HCT116 (cell line): ENCODE data around the gene GOLGA3. TPM values are rescaled to one million over a fixed set of nuclear protein-coding genes. Genes with fewer than 3 reads are reported as not detected.

Experiments
- ATAC-seq: fragments of 200-7000 bp; cut with Tn5 transposase; 2 replicates; pipeline ENCODE4 v1.9.1; 2020; ENCODE audit warnings: mild to moderate bottlenecking, moderate library complexity
- BruUV-seq: library from RNA; stranded (reverse); fragments of 400-500 nt; replicated peaks from 2 replicates; lab custom pipeline; 2021; lab: Mats Ljungman, UMichigan
- CTCF ChIA-PET: fragments of 300-600 bp; sonication (Branson Sonifier 250); formaldehyde crosslinking; loops from one replicate; lab custom pipeline; 2021; ENCODE audit warnings: antibody characterized with exemption; lab: Charles Lee
- POLR2A ChIA-PET: fragments of 300-600, 350-600 bp; sonication (Branson Sonifier 250); formaldehyde crosslinking; loops from one replicate; lab custom pipeline; 2021; ENCODE audit warnings: antibody characterized with exemption; lab: Charles Lee
- RAD21 ChIA-PET, 2 experiments: fragments of 300-600 bp; sonication (Branson Sonifier 250); formaldehyde crosslinking; loops; one replicate each; lab custom pipeline; 2023; ENCODE audit warnings: low total read pairs in 2 of 2; ENCODE audit not compliant: uncharacterized antibody in 2 of 2, unreplicated experiment in 2 of 2, low non-redundant PET in 1 of 2; lab: Charles Lee
- DNase-seq: peaks from one replicate; pipeline ENCODE4 v3.0.0-alpha.2; 2010; ENCODE audit warnings: low read depth, low spot score
- H2AFZ ChIP-seq: fragments of 200-600 bp; shearing (Covaris generic), sonication (generic); 2 replicates; pipeline ENCODE4 v1.6.1; 2017; ENCODE audit warnings: low read depth, mixed run types, mixed read lengths, antibody characterized with exemption, low read length; ENCODE audit not compliant: poor library complexity, severe bottlenecking
- H3K27ac ChIP-seq: 2 replicates; pipeline ENCODE4 v1.5.1; 2012; ENCODE audit warnings: low read depth, low read length
- H3K27me3 ChIP-seq: fragments of 200-600 bp; sonication (generic); 2 replicates; pipeline ENCODE4 v1.6.1; 2016; ENCODE audit warnings: mixed run types, low read length, mixed read lengths; ENCODE audit not compliant: insufficient read depth
- H3K36me3 ChIP-seq, 2 experiments: fragments of 200-500 bp in 1 of 2; fragments of 200-600 bp in 1 of 2; sonication (Bioruptor generic) in 1 of 2; sonication (generic) in 1 of 2; 2 replicates each; pipeline versions ENCODE4 v1.5.1 to v1.6.1; 2014 to 2016; ENCODE audit warnings: low read length in 2 of 2, inconsistent platforms in 1 of 2, mixed read lengths in 1 of 2, mixed run types in 1 of 2; ENCODE audit not compliant: insufficient read depth in 2 of 2, control insufficient read depth in 1 of 2
- H3K4me1 ChIP-seq, 2 experiments: fragments of 200-600 bp in 1 of 2; sonication (generic) in 1 of 2; 2 replicates each; pipeline versions ENCODE4 v1.5.1 to v1.6.1; 2012 to 2017; ENCODE audit warnings: low read length in 2 of 2, inconsistent platforms in 1 of 2, mild to moderate bottlenecking in 1 of 2, mixed read lengths in 1 of 2, mixed run types in 1 of 2, moderate library complexity in 1 of 2; ENCODE audit not compliant: insufficient read depth in 2 of 2, control insufficient read depth in 1 of 2
- H3K4me2 ChIP-seq: fragments of 200-600 bp; sonication (generic); 2 replicates; pipeline ENCODE4 v1.6.1; 2017; ENCODE audit warnings: mixed run types, low read length, mixed read lengths
- H3K4me3 ChIP-seq, 2 experiments: fragments of 200-600 bp in 1 of 2; sonication (generic) in 1 of 2; replicated peaks in 1 of 2; 2 replicates each; pipeline ENCODE4 v1.5.1; 2011 to 2016; ENCODE audit warnings: low read length in 2 of 2, control low read depth in 1 of 2, low read depth in 1 of 2, mild to moderate bottlenecking in 1 of 2, mixed read lengths in 1 of 2, mixed run types in 1 of 2
- H3K79me2 ChIP-seq: fragments of 200-600 bp; sonication (generic); 2 replicates; pipeline ENCODE4 v1.6.1; 2017; ENCODE audit warnings: mild to moderate bottlenecking, mixed run types, low read length, moderate library complexity, mixed read lengths; ENCODE audit not compliant: insufficient read depth
- H3K9ac ChIP-seq: fragments of 200-600 bp; sonication (generic); 2 replicates; pipeline ENCODE4 v1.6.1; 2016; ENCODE audit warnings: low read length, mixed read lengths
- H3K9me2 ChIP-seq: fragments of 200-600 bp; sonication (generic), shearing (Covaris generic); 2 replicates; pipeline ENCODE4 v1.6.1; 2017; ENCODE audit warnings: mixed run types, mild to moderate bottlenecking, moderate library complexity; ENCODE audit not compliant: insufficient read depth
- H3K9me3 ChIP-seq, 2 experiments: fragments of 200-500 bp in 1 of 2; fragments of 200-600 bp in 1 of 2; sonication (Bioruptor generic) in 1 of 2; sonication (generic) in 1 of 2; 2 replicates each; pipeline ENCODE4 v1.6.1; 2014 to 2017; ENCODE audit warnings: low read length in 2 of 2, mixed read lengths in 2 of 2, inconsistent platforms in 1 of 2, low read depth in 1 of 2, mild to moderate bottlenecking in 1 of 2, mixed run types in 1 of 2, moderate library complexity in 1 of 2; ENCODE audit not compliant: control insufficient read depth in 1 of 2, insufficient read depth in 1 of 2
- H4K20me1 ChIP-seq: fragments of 200-600 bp; sonication (generic), shearing (Covaris generic); 2 replicates; pipeline ENCODE4 v1.6.1; 2017; ENCODE audit warnings: mixed run types, mild to moderate bottlenecking, moderate library complexity; ENCODE audit not compliant: insufficient read depth
- ATF3 ChIP-seq: IDR thresholded peaks from 2 replicates; pipeline ENCODE4 v1.6.1; 2012
- CBX3 ChIP-seq: IDR thresholded peaks from 2 replicates; pipeline ENCODE4 v1.6.1; 2012; ENCODE audit warnings: low read depth
- FOSL1 ChIP-seq: IDR thresholded peaks from 2 replicates; pipeline ENCODE4 v1.6.1; 2012; ENCODE audit warnings: low read depth
- JUND ChIP-seq: IDR thresholded peaks from 2 replicates; pipeline ENCODE4 v1.6.1; 2012
- RAD21 ChIP-seq: IDR thresholded peaks from 2 replicates; pipeline ENCODE4 v1.6.1; 2012; ENCODE audit warnings: low read depth, mild to moderate bottlenecking
- TCF7L2 ChIP-seq: IDR thresholded peaks from 2 replicates; pipeline ENCODE4 v1.7.0; 2011; ENCODE audit warnings: borderline replicate concordance, inconsistent platforms; ENCODE audit not compliant: insufficient read depth, insufficient read length; ENCODE audit errors: extremely low read depth
- ZBTB33 ChIP-seq: IDR thresholded peaks from 2 replicates; pipeline ENCODE4 v1.6.1; 2011; ENCODE audit warnings: mild to moderate bottlenecking, low read length, moderate library complexity; ENCODE audit not compliant: insufficient replicate concordance; ENCODE audit errors: extremely low read depth
- ZFX ChIP-seq: fragments of 450-650 bp; IDR thresholded peaks from 2 replicates; pipeline ENCODE4 v1.6.1; 2017
- ZNF274 ChIP-seq: fragments of 200-500 bp; sonication (Bioruptor generic); IDR thresholded peaks from 2 replicates; pipeline ENCODE4 v1.6.1; 2014; ENCODE audit warnings: mild to moderate bottlenecking, low read depth, low read length, inconsistent platforms
- intact Hi-C: fragments of 100-400 bp; cut with micrococcal nuclease; formaldehyde crosslinking; loops from 2 replicates; pipeline ENCODE4 v1.10.0; 2022
- total RNA-seq: library from RNA; stranded (reverse); gene quantifications from one replicate; pipeline ENCODE4 v1.2.1, GENCODE V29; 2021; ENCODE audit not compliant: unreplicated experiment

The GOLGA3 gene
- total RNA-seq, 1 experiment from 2014 or later, result 35.1 TPM

GRCh38 chr12:132726386-132726785 is 102.3 kb downstream of the GOLGA3 start:
- Histone ChIP-seq H3K36me3 (peaks cover 42 to 51% of the 10 kb centered on the region in 2 experiments), H2AFZ (no peak overlapping the region), H3K4me1 (peaks cover 0 to 3% of the 10 kb centered on the region in 2 experiments; a peak in 1 of 4 replicates), H3K4me3 (no peak overlapping the region), H3K27ac (no peak overlapping the region), H3K9me2 (no peaks in the 10 kb centered on the region), H3K4me2 (no peak overlapping the region), H4K20me1 (peaks cover 3% of the 10 kb centered on the region; the same call in 1 of the 2 replicates), H3K79me2 (peaks cover 4% of the 10 kb centered on the region; the same call in 1 of the 2 replicates), H3K9me3 (no peaks in the 10 kb centered on the region), H3K27me3 (no peaks in the 10 kb centered on the region), H3K9ac (no peak overlapping the region)
- intact Hi-C loops, result no loop called here
- ATAC-seq (no peak), DNase-seq (no peak)
- ChIA-PET POLR2A (no interaction called here), RAD21 (no interaction called here), CTCF (no interaction called here)
- BruUV-seq, result no TSS peak
- TF ChIP-seq ZFX, result no peak
- no peak for TF ChIP-seq JUND
- no peak for TF ChIP-seq RAD21
- no peak for TF ChIP-seq ZNF274
- no peak for TF ChIP-seq FOSL1
- no peak for TF ChIP-seq CBX3
- TF ChIP-seq ZBTB33, result no peak
- TF ChIP-seq TCF7L2, result no peak
- no peak for TF ChIP-seq ATF3
